ENCODE results near the gene KMT2C.

Gene KMT2C

GRCh38 chr7:152173372-152174070 lies 262.3 kb downstream of the KMT2C start:
- TF ChIP-seq CTCF (IDR thresholded peaks at IDR 0.05), result no peak

- TF ChIP-seq CTCF (IDR thresholded peaks at IDR 0.05), result no peak
Measured at GRCh38 chr7:152162287-152162686, 273.5 kb downstream of the KMT2C start.

GRCh38 chr7:152161171-152161570 lies 274.6 kb downstream of the KMT2C start:
- TF ChIP-seq CTCF (IDR thresholded peaks at IDR 0.05), result no peak

- no peak for TF ChIP-seq CTCF (IDR thresholded peaks at IDR 0.05)
Measured at GRCh38 chr7:152158801-152159587, 276.8 kb downstream of the KMT2C start.

- TF ChIP-seq CTCF (IDR thresholded peaks at IDR 0.05), result no peak
Measured at GRCh38 chr7:152152267-152152666, 283.5 kb downstream of the KMT2C start.

- no peak for TF ChIP-seq CTCF (IDR thresholded peaks at IDR 0.05)
Measured at GRCh38 chr7:152149363-152149762, 286.4 kb downstream of the KMT2C start.

- no peak for TF ChIP-seq CTCF (IDR thresholded peaks at IDR 0.05)
Measured at GRCh38 chr7:152148706-152149105, 287.1 kb downstream of the KMT2C start.

Data from LNCAP (cell line).